Measurements from ENCODE around the gene GGA3.

DNA sequence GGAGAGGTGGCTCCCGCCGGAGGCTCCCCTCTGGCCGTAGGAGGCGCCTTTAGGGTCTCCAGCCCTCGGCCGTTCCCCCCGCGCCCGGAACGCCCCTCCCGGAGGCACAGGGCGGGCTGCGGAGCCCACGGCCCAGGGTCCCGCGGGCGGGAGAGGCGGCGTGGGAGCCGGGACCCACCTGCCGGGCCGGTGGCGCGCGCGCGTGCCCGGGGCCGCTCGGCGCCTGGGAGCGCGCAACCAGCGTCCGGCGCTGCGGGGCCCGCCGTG, 9.5 kb upstream of the GGA3 start, which contains the start of gene MIF4GD:
- TF ChIP-seq EZH2 (optimal IDR thresholded peaks at IDR 0.05; ENCODE audit: low read depth, low read length) (no peak), CTCF (IDR thresholded peaks at IDR 0.05; ENCODE audit: low read length) (no peak), EZH2phosphoT487 (IDR thresholded peaks at IDR 0.05; ENCODE audit: low read length) (no peak)

Data from MM.1S (cell line).